ENCODE results near the gene ASPSCR1.

Gene ASPSCR1

GRCh38 chr17:81955058-81955681 lies 22.3 kb upstream of the ASPSCR1 start:
- TF ChIP-seq CTCF (IDR thresholded peaks at IDR 0.05; ENCODE audit: low read depth, low read length): no peak

GRCh38 chr17:81955756-81956544 lies 21.5 kb upstream of the ASPSCR1 start:
- TF ChIP-seq CTCF (IDR thresholded peaks at IDR 0.05; ENCODE audit: low read depth, low read length): no peak
- H3K4me3 ChIP-seq (ENCODE audit: low read depth, low read length): no peak overlapping the region

More at GRCh38 chr17:81955058-81955681, 22.3 kb upstream of the ASPSCR1 start:
- H3K4me3 ChIP-seq (ENCODE audit: low read depth, low read length): no peak overlapping the region

GRCh38 chr17:81956607-81957589 lies 20.5 kb upstream of the ASPSCR1 start:
- no peak overlapping the region for H3K4me3 ChIP-seq (ENCODE audit: low read depth, low read length)

GRCh38 chr17:81957691-81958432 lies 19.6 kb upstream of the ASPSCR1 start:
- H3K4me3 ChIP-seq (ENCODE audit: low read depth, low read length): no peak overlapping the region
- no peak for TF ChIP-seq CTCF (IDR thresholded peaks at IDR 0.05; ENCODE audit: low read depth, low read length)

More at GRCh38 chr17:81956607-81957589, 20.5 kb upstream of the ASPSCR1 start:
- no peak for TF ChIP-seq CTCF (IDR thresholded peaks at IDR 0.05; ENCODE audit: low read depth, low read length)

- no peak overlapping the region for H3K4me3 ChIP-seq (ENCODE audit: low read depth, low read length)
- no peak for TF ChIP-seq CTCF (IDR thresholded peaks at IDR 0.05; ENCODE audit: low read depth, low read length)
Observed at GRCh38 chr17:81958633-81959342, 18.6 kb upstream of the ASPSCR1 start.

All from WI38 (cell line).